ENCODE results near the gene HTD2.

Gene HTD2

DNA sequence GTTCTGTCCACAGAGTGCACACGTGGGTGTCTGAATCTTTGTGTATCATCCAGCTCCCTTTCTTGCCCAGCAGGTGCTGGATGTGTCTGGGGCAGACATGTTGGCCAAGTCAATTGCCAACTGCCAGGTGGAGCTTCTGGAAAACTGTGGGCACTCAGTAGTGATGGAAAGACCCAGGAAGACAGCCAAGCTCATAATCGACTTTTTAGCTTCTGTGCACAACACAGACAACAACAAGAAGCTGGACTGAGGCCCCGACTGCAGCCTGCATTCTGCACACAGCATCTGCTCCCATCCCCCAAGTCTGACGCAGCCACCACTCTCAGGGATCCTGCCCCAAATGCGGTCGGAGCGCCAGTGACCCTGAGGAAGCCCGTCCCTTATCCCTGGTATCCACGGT, 12.8 kb upstream of the HTD2 start:
- no peak overlapping the region for H3K4me3 ChIP-seq (ENCODE audit: low read depth, low read length)
- in situ Hi-C loops (cut with HindIII; ENCODE audit: low sequenced_read_pairs), result no loop called here
- no peak for DNase-seq (ENCODE audit: low read depth, low spot score)
- TF ChIP-seq CTCF (IDR thresholded peaks at IDR 0.05; ENCODE audit: low read depth, low read length), result no peak

DNA sequence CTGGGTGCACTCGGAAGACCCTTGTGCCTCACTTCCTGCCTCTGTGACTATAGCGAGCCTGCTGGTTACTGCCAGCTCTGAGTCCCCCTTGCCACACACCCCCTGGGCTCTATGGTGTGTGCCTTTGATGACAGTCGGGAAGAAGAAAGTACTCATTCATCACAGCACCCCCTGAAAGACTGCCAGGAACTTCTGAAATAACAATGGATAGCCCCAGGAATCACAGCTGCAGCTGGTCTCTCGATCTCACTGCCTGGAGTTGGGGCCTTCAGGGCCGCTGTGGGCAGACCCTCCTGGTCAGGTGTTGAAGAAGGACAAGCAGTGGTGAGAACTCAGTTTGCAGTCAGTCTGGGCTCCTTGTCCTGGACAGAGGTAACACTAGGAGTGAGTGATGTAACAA, 10.1 kb upstream of the HTD2 start:
- no peak for DNase-seq (ENCODE audit: low read depth, low spot score)
- no peak for TF ChIP-seq CTCF (IDR thresholded peaks at IDR 0.05; ENCODE audit: low read depth, low read length)
- in situ Hi-C loops (cut with HindIII; ENCODE audit: low sequenced_read_pairs), result no loop called here
- no peak overlapping the region for H3K4me3 ChIP-seq (ENCODE audit: low read depth, low read length)

DNA sequence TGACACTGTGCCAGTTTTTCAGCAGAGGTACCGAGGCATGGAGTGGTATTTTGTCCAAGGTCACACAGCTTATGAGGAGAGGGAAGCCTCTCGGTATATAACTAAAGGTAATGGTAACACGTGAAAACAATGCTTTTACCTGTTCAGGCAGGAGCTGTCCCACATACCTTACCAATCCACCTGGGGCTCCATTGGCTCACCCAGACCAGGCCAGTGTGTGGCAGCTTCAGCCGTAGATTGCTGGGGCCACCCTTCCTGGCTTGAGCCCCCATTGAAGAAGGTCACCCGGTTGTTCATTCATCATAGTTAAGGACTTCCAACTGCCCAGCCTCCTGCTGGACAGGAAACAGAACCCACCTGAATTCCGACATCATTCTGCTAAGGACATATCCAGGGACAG, 9.5 kb upstream of the HTD2 start:
- no peak overlapping the region for H3K4me3 ChIP-seq (ENCODE audit: low read depth, low read length)
- TF ChIP-seq CTCF (IDR thresholded peaks at IDR 0.05; ENCODE audit: low read depth, low read length), result no peak
- in situ Hi-C loops (cut with HindIII; ENCODE audit: low sequenced_read_pairs), result no loop called here
- no peak for DNase-seq (ENCODE audit: low read depth, low spot score)

DNA sequence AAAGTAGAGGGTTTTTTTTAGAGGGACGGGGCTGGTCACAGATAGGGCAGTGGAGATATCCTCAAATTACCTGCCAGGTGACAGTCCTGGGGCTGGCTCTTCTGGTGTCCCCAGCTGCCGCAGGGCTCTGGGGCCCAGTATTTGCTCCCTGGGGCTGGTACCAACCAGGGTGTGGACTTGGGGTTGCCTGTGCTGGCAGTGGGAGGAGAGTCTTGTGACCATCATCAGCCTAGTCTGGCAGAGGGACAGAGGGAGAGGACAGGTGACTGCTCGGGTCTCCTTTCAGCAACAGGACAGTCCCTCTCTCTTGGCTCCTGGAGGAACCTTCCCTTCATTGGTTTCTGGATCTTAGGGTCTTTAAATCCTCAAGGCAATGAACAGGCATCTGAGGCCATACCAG, 8.1 kb upstream of the HTD2 start:
- in situ Hi-C loops (cut with HindIII; ENCODE audit: low sequenced_read_pairs), result no loop called here
- no peak overlapping the region for H3K4me3 ChIP-seq (ENCODE audit: low read depth, low read length)

DNA sequence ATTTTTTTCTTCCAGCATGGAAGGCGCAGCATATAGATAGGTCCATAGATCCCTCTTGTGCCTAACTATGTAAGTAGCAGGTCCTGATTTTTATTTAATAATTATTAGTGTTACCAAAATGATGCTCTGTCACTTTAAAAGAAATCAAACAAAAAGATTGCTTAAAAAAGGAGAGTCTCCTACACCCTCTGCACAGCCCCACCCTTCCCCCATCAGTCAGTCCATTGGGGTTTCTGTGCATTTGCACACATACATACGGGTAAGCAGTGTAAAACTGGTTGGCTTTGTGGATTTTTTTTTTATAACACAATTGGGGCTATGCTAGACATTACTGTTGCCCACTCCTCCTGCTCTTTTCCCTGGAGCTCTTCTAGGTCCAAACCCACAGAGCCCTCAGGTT, 7.2 kb upstream of the HTD2 start:
- TF ChIP-seq CTCF (IDR thresholded peaks at IDR 0.05; ENCODE audit: low read depth, low read length), result no peak
- in situ Hi-C loops (cut with HindIII; ENCODE audit: low sequenced_read_pairs), result no loop called here
- no peak overlapping the region for H3K4me3 ChIP-seq (ENCODE audit: low read depth, low read length)
- no peak for DNase-seq (ENCODE audit: low read depth, low spot score)

More for the DNA sequence above, 8.1 kb upstream of the HTD2 start:
- TF ChIP-seq CTCF (IDR thresholded peaks at IDR 0.05; ENCODE audit: low read depth, low read length), result no peak
- DNase-seq (ENCODE audit: low read depth, low spot score), result no peak

- DNase-seq (ENCODE audit: low read depth, low spot score), result peak; percentile 62
- TF ChIP-seq CTCF (IDR thresholded peaks at IDR 0.05; ENCODE audit: low read depth, low read length), result peak; percentile 61
- no peak overlapping the region for H3K4me3 ChIP-seq (ENCODE audit: low read depth, low read length)
- in situ Hi-C loops (cut with HindIII; ENCODE audit: low sequenced_read_pairs), result no loop called here
These were observed 6.3 kb upstream of the HTD2 start for GRCh38 chr3:58299839-58300516.

All from astrocyte of the spinal cord (primary cell).